T-helper 17 cell (primary cell): ENCODE data around the gene SSH2. TPM values are rescaled to one million over a fixed set of nuclear protein-coding genes. Genes with fewer than 3 reads are reported as not detected.
"Not testable (repeated sequence)": the region's sequence is repeated elsewhere in the genome, so short reads cannot be mapped to it uniquely, and the experiment has no call there.

Source experiments
- ATAC-seq: fragments of 150-1000 bp; cut with Tn5 transposase; 2 replicates; pipeline ENCODE4 v1.10.0; 2021; ENCODE audit warnings: mild to moderate bottlenecking, moderate library complexity
- DNase-seq, 3 donors: peaks; one replicate each; pipeline versions ENCODE4 v3.0.0 to v3.0.0-alpha.2; 2020 to 2021
- H3K9me3 ChIP-seq: one replicate; pipeline ENCODE4 v1.7.0; 2013; ENCODE audit warnings: low read length, mild to moderate bottlenecking; ENCODE audit not compliant: control insufficient read depth, poor library complexity, severe bottlenecking
- H3K27ac Mint-ChIP-seq: one replicate; pipeline ENCODE4 v1.8.0; 2022; ENCODE audit warnings: mild to moderate bottlenecking, moderate library complexity, mixed read lengths
- H3K27me3 Mint-ChIP-seq: one replicate; pipeline ENCODE4 v1.8.0; 2022; ENCODE audit warnings: mixed read lengths
- H3K36me3 Mint-ChIP-seq: one replicate; pipeline ENCODE4 v1.8.0; 2022; ENCODE audit warnings: low read depth, mixed read lengths
- H3K4me1 Mint-ChIP-seq: one replicate; pipeline ENCODE4 v1.8.0; 2022; ENCODE audit warnings: mild to moderate bottlenecking, mixed read lengths
- H3K4me3 Mint-ChIP-seq: one replicate; pipeline ENCODE4 v1.8.0; 2022; ENCODE audit warnings: mild to moderate bottlenecking, moderate library complexity, mixed read lengths
- total RNA-seq, 4 donors: library from RNA in 2 of 4; stranded (reverse) in 2 of 4; gene quantifications; one replicate each; pipeline ENCODE4 v1.2.3 and lab custom pipeline; 2022 to 2026

Gene SSH2
- total RNA-seq, 2 donors from 2014 or later, result 72.2 to 72.7 TPM

GRCh38 chr17:29793501-29793900 lies 136.5 kb downstream of the SSH2 start:
- H3K27me3 Mint-ChIP-seq, result no peaks in the 10 kb centered on the region
- H3K4me1 Mint-ChIP-seq, result peaks cover 2% of the 10 kb centered on the region
- ATAC-seq (no peak), DNase-seq (no peak)
- no peak overlapping the region for H3K27ac Mint-ChIP-seq
- H3K36me3 Mint-ChIP-seq, result peaks cover 3% of the 10 kb centered on the region
- H3K4me3 Mint-ChIP-seq, result no peak overlapping the region
- no peaks in the 10 kb centered on the region for H3K9me3 ChIP-seq

- peaks cover 2% of the 10 kb centered on the region for H3K4me1 Mint-ChIP-seq
- ATAC-seq (no peak), DNase-seq (no peak)
- no peak overlapping the region for H3K4me3 Mint-ChIP-seq
- H3K36me3 Mint-ChIP-seq, result peaks cover 5% of the 10 kb centered on the region
- H3K9me3 ChIP-seq, result no peaks in the 10 kb centered on the region
- no peaks in the 10 kb centered on the region for H3K27me3 Mint-ChIP-seq
- H3K27ac Mint-ChIP-seq, result no peak overlapping the region
Measured at GRCh38 chr17:29791336-29792080, 138.5 kb downstream of the SSH2 start.

GRCh38 chr17:29789196-29790170 lies 140.5 kb downstream of the SSH2 start:
- DNase-seq (no peak), ATAC-seq (no peak)
- peaks cover 5% of the 10 kb centered on the region for H3K36me3 Mint-ChIP-seq
- H3K4me1 Mint-ChIP-seq, result peaks cover 4% of the 10 kb centered on the region
- H3K9me3 ChIP-seq, result no peaks in the 10 kb centered on the region
- H3K27ac Mint-ChIP-seq, result no peak overlapping the region
- no peak overlapping the region for H3K4me3 Mint-ChIP-seq
- no peaks in the 10 kb centered on the region for H3K27me3 Mint-ChIP-seq

GRCh38 chr17:29787995-29788394 lies 142.0 kb downstream of the SSH2 start:
- Mint-ChIP-seq H3K27ac (peak overlapping the region; percentile 74), H3K36me3 (peaks cover 5% of the 10 kb centered on the region), H3K4me3 (no peak overlapping the region), H3K27me3 (no peaks in the 10 kb centered on the region), H3K4me1 (peaks cover 4% of the 10 kb centered on the region)
- DNase-seq (no peak), ATAC-seq (no peak)
- H3K9me3 ChIP-seq, result no peaks in the 10 kb centered on the region

GRCh38 chr17:29782917-29783316 lies 147.1 kb downstream of the SSH2 start:
- DNase-seq (no peak), ATAC-seq (no peak)
- Mint-ChIP-seq H3K4me3 (no peak overlapping the region), H3K27me3 (no peaks in the 10 kb centered on the region), H3K4me1 (peaks cover 2% of the 10 kb centered on the region), H3K36me3 (peaks cover 2% of the 10 kb centered on the region), H3K27ac (no peak overlapping the region)
- no peaks in the 10 kb centered on the region for H3K9me3 ChIP-seq

- not testable (repeated sequence) for H3K4me3 Mint-ChIP-seq, DNase-seq, H3K27me3 Mint-ChIP-seq, H3K36me3 Mint-ChIP-seq, H3K4me1 Mint-ChIP-seq, H3K9me3 ChIP-seq, ATAC-seq
- H3K27ac Mint-ChIP-seq, result peak overlapping the region; percentile 9
Measured at GRCh38 chr17:29779812-29780190, 150.2 kb downstream of the SSH2 start.

GRCh38 chr17:29778956-29779811 lies 150.8 kb downstream of the SSH2 start:
- Mint-ChIP-seq H3K36me3 (no peaks in the 10 kb centered on the region), H3K27ac (no peak overlapping the region), H3K4me3 (no peak overlapping the region), H3K27me3 (no peaks in the 10 kb centered on the region), H3K4me1 (no peaks in the 10 kb centered on the region)
- H3K9me3 ChIP-seq, result no peaks in the 10 kb centered on the region
- DNase-seq (peak; percentile 53 to 70 (median 57)), ATAC-seq (peak; percentile 100)

GRCh38 chr17:29777663-29778062 lies 152.4 kb downstream of the SSH2 start:
- no peak for ATAC-seq
- H3K27ac Mint-ChIP-seq, result no peak overlapping the region
- no peaks in the 10 kb centered on the region for H3K36me3 Mint-ChIP-seq
- no peaks in the 10 kb centered on the region for H3K4me1 Mint-ChIP-seq
- H3K27me3 Mint-ChIP-seq, result no peaks in the 10 kb centered on the region
- H3K9me3 ChIP-seq, result no peaks in the 10 kb centered on the region
- DNase-seq, result no peak
- H3K4me3 Mint-ChIP-seq, result no peak overlapping the region

- ATAC-seq (no peak), DNase-seq (no peak)
- no peaks in the 10 kb centered on the region for H3K9me3 ChIP-seq
- Mint-ChIP-seq H3K27ac (no peak overlapping the region), H3K36me3 (peaks cover 2% of the 10 kb centered on the region), H3K4me1 (no peaks in the 10 kb centered on the region), H3K4me3 (no peak overlapping the region), H3K27me3 (no peaks in the 10 kb centered on the region)
Measured at GRCh38 chr17:29776026-29776425, 154.0 kb downstream of the SSH2 start.

GRCh38 chr17:29772981-29773380 lies 157.0 kb downstream of the SSH2 start:
- ATAC-seq (no peak), DNase-seq (no peak)
- Mint-ChIP-seq H3K27ac (no peak overlapping the region), H3K36me3 (peaks cover 4% of the 10 kb centered on the region), H3K4me1 (peaks cover 3% of the 10 kb centered on the region), H3K4me3 (no peak overlapping the region), H3K27me3 (no peaks in the 10 kb centered on the region)
- no peaks in the 10 kb centered on the region for H3K9me3 ChIP-seq

GRCh38 chr17:29771546-29771945 lies 158.5 kb downstream of the SSH2 start:
- Mint-ChIP-seq H3K27ac (peak overlapping the region; percentile 34), H3K4me3 (no peak overlapping the region), H3K36me3 (peaks cover 4% of the 10 kb centered on the region), H3K27me3 (no peaks in the 10 kb centered on the region), H3K4me1 (peaks cover 3% of the 10 kb centered on the region)
- no peak for ATAC-seq
- H3K9me3 ChIP-seq, result no peaks in the 10 kb centered on the region
- DNase-seq, result no peak

GRCh38 chr17:29769225-29769624 lies 160.8 kb downstream of the SSH2 start:
- peaks cover 3% of the 10 kb centered on the region for H3K4me1 Mint-ChIP-seq
- no peak overlapping the region for H3K4me3 Mint-ChIP-seq
- no peak for ATAC-seq
- H3K27me3 Mint-ChIP-seq, result no peaks in the 10 kb centered on the region
- no peaks in the 10 kb centered on the region for H3K9me3 ChIP-seq
- H3K27ac Mint-ChIP-seq, result no peak overlapping the region
- no peak for DNase-seq
- peaks cover 4% of the 10 kb centered on the region for H3K36me3 Mint-ChIP-seq
